Forelimb muscle (tissue), 1 donor: ENCODE data around the gene BLM. TPM values are rescaled to one million over a fixed set of nuclear protein-coding genes. Genes with fewer than 3 reads are reported as not detected.

ENCODE experiments used
- DNase-seq: peaks from one replicate; pipeline ENCODE4 v3.0.0-alpha.2; 2013; ENCODE audit warnings: low read depth
- polyA plus RNA-seq: library from polyadenylated mRNA; unstranded; fragments of 120-200 nt; gene quantifications from one replicate; pipeline ENCODE4 v1.2.1, GENCODE V29; 2013; ENCODE audit not compliant: insufficient read length

Gene BLM
- polyA plus RNA-seq, 1 donor: 4.8 TPM

DNA sequence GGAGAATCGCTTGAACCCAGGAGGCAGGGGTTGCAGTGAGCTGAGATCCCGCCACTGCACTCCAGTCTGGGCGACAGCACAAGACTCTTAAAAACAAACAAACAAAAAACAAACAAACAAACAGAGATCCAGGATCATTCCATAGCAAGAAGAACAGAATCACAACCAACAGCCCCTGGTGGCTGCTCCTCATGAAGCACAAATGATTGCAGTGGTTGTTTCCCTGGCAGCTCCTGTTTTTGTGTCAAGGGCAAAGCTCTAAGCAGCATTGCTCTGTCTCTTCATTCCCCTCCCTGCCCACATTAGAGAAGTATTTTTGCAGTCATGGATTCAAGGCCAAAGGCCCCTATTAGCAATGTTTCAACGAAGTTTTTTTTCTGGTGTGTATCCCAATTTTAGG, 25.8 kb upstream of the BLM start:
- DNase-seq: no peak

DNA sequence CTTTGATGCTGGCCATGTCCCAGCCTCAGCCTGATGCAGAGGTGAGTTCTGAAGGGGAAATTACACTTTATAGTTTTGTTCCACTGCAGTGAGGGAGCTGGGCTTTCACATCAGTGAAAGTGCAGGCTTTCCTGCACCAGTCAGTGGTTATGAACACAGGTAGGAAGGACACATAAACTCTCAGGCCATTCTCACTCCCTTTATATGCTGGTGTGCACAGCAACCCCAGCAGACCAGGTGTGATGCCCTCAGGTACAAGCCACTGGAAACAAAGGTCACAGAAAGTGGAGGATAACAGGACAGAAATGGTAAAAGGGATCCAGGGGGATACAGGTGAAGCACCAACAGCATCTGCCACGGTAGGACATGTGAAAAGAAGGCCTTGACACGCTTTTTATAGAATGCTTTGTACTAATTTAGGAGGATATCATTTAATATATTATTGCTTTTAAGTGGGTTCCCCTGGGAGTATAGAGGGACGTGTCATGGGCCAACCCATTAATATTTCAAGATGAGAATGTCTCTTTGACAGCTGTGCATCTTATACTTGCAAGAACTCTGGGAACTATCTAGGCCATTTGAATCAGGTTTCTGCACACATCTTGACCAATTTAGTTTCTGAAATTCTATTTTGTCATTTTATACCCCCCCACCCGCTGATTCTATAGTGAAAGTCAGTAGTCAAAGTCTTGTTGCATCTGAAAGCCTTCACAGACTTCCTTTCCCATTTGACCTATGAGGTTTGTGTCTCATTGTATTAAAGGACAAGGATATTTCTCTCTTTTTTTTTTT, 25.0 kb upstream of the BLM start:
- no peak for DNase-seq

DNA sequence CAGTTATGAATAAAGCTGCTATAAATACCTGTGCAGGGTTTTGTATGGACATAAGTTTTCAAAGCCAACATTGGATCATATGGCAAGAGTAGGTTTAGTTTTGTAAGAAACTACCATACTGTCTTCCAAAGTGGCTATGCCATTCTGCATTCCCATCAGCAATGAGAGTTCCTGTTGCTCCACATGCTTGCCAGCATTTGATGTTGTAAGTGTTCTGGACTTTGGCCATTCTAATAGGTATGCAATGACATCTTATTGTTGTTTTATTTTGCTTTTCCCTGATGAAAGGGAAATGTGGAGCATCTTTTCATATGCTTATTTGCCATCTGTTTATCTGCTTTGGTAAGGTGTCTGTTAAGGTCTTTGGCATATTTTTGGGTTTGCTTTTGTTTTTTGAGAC, 22.2 kb upstream of the BLM start:
- no peak for DNase-seq

DNA sequence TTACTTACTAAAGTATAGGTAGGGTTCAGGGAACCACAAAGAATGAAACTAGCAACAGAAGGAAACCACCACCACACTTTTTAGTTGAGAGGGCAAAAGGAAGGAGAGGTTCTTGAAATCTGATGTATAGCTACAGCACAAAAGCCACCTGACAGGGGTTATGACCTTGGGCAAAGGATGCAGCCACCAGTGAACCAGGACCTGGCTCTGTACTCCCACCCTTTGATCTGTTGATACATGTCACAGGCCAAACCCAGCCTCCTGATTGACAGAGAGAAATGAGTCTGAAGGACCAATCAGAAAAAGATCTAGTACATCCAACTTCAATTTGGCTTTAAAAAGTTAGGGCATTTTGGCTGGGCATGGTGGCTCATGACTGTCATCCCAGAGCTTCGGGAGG, 20.0 kb upstream of the BLM start:
- DNase-seq: no peak

DNA sequence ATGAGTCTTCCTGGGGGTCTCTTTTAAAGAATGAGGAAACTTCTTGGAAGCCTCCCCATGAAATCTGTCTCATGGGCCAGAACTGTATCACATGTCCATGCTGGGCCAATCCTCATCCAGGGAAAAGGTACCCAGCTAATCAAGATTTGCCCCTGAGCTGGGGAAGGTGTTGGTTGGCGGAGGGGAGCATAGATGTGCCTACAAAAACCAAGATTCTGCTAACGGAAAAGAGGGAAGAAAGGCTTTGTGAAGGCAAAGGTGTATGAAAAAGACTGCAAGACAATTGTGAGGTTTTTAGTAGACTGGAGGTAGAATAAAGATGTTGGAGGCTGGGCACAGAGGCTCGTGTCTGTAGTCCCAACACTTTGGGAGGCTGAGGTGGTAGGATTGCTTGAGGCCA, 18.5 kb upstream of the BLM start:
- no peak for DNase-seq

- DNase-seq: no peak
Measured at GRCh38 chr15:90701048-90701447, 16.1 kb upstream of the BLM start.

GRCh38 chr15:90701880-90702630, 15.1 kb upstream of the BLM start:
- DNase-seq: no peak

GRCh38 chr15:90703455-90703854, 13.7 kb upstream of the BLM start:
- DNase-seq: no peak

- DNase-seq: no peak
Measured at GRCh38 chr15:90705212-90705611, 11.9 kb upstream of the BLM start.

- DNase-seq: no peak
Measured at GRCh38 chr15:90706394-90707327, 10.5 kb upstream of the BLM start.

DNA sequence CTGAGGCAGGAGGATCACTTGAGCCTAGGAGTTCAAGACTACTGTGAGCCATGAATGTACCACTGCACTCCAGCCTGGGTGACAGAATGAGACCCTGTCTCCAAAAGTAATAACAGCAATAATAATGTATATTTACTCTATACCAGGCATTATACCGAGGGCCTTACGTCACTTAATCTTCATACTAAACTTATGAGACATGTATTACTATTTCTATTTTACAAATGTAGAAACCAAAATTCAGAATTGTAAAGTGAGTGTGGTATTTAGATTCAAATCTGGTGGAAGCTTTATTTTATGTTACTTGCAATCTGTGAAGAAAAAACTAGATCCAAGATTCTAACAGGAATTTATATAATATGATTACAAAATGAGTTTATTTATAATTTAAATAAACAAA, 9.7 kb upstream of the BLM start:
- no peak for DNase-seq

- no peak for DNase-seq
Measured at GRCh38 chr15:90708516-90708915, 8.6 kb upstream of the BLM start.

DNA sequence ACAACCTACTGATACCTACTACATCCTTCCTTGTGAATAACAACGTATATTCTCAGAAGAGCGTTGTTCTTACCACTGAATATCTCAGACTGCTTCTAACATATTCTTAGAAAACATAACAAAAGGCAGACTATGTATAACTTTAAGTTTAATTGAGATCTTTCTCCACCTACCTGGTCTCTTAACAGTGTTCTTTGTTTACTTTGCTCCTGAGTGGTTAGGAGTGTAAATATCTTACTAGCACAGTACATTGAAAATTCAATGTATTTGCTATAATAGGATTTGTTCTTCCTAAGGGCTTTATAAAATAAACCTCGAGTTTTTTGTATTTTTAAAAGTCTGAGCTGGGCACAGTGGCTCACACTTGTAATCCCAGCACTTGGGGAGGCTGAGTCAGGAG, 7.9 kb upstream of the BLM start:
- no peak for DNase-seq

DNA sequence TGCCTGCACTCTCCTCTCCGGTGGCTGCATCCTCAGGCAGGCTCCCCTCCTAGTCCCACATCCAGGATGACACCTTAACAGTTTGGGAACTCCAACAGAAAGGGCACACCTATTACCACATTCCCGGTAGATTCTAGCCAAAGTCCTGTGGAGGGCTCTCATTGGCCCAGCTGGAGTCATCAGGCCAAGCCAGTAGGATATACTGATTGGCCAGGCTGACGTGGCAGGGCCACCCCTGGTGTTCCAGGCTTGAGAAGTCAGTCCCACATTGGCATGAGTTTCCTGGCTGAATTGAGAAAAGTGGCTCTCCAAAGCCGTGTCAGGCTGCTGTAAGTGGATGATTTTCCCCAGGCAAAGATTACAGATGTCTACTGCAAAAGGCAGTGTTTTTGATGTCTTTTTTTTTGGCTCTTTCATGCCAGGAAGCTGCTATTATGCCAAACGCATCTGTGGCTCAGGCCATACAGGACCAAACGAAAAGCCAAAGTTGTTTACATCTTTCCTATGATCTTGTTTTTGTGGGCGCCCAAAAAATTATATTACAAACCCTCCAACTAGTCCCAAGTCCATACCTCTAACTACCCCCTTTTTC, 6.6 kb upstream of the BLM start:
- DNase-seq: no peak

DNA sequence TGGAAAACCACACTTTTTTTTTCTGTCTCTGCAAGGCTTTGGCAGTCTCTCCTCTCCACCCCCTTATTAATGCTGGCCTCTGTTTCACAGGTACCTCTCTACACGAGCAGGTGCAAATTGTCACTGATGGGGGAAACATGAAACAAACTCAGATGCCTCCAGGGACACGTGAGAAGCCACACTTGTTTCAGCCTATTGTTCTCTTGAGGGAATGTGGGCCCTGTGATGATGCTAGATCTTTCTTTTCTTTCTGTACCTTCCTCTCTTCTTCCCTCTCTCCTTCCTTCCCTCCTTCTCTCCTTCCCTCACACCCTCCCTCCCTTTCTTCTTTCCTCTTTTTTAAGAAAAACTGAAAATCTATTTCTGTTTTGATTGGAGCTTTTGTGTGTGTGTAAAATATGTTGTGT, 5.7 kb upstream of the BLM start:
- DNase-seq: no peak

DNA sequence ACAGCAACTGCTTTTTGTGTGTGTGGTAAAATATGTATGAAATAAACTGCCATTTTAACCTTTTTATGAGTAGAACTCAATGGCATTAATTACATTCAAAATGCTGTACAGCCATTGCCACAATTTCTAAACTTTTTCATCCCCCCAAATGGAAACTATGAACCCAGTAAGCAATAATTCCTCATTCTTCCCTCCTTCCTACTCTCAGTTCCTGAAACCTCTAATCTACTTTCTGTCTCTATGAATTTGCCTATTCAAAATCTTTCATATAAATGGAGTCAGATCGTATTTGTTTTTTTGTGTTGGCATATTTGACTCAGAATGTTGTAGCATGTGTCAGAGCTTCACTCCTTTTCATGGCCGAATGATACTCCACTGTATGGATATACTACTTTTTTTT, 5.3 kb upstream of the BLM start:
- no peak for DNase-seq

DNA sequence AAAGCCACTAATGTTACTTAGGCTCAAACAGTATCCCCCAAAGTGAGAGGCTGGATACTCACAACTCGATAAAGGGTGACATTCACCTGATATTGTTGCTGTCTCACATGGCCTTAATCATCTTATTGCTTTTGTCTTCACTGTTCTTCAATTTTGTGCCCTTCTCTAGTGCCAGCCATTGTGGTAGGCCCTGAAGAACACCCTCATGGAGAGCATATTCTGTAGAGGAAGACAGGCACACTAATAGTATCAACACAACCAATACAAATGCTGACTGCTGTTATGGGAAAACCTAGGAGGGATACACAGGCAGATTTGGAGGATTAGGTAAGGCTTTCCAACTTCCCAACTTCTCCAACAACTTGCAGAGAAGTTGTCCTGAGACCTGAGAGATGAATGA, 4.1 kb upstream of the BLM start:
- no peak for DNase-seq

DNA sequence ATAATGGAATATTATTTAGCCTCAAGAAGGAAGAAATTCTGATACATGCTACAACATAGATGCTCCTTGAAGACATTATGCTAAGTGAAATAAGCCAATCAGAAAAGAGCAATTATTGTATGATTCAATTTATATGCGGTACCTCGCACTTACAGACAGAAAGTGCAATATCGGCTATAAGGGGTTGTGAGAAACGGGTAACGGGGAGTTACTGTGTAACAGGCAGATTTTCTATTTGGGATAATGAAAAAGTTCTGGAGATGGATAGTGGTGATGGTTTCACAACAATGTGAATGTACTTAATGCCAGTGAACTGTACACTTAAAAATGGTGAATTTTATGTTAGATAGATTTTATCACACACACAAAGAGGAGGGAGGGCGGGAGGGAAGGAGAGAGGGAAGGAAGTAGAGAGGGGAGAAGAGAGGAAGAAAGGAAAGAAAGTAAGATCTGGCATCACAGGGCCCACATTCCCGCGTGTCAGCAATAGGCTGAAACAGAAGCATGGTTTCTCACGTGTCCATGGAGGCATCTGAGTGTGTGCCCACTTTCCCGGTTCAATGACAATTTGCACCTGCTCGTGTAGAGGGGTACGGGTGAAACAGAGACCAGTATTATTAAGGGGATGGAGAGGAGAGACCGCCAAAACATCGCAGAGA, 700 bp upstream of the BLM start:
- no peak for DNase-seq

GRCh38 chr15:90718232-90718631, 1.1 kb downstream of the BLM start:
- no peak for DNase-seq

DNA sequence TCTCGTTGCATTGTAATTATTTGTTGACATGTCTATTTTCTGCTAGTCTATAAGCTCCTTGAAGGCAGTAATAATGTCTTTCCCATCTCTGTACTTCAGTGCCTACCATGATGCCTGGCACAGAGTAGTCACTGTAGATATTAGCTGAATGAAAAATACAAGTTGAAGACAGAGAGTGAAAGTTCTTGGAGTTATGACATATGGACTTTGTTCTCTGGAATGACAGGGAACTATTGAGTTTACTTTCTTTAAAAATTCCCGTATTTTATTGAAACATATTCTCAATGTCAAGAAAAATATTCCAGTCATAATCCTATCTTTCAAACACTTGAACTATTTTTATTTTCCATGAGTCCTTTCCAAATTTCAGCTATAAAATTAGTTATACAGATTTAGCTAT, 3.0 kb downstream of the BLM start:
- no peak for DNase-seq

DNA sequence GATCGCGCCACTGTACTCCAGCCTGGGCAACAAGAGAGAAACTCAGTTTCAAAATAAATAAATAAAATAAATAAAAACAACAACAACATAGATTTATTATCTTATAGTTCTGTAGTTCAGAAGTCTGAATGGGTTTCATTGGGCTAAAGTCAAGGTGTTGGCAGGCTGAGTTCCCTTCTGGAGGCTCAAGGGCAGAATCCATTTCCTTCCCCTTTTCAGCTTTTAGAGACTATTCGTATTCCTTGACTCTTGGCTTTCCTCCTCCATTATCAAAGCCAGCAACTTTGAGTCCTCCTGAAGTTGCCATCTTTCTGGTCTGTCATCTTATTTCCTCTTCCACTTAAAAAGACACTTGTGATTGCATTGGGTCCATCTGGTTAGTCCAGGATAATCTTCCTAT, 12.1 kb downstream of the BLM start:
- no peak for DNase-seq
